IMR-90 (cell line): ENCODE data around the gene ONECUT2. TPM values are rescaled to one million over a fixed set of nuclear protein-coding genes. Genes with fewer than 3 reads are reported as not detected.

Source experiments
- ATAC-seq: fragments of 200-7000 bp; cut with Tn5 transposase; 2 replicates; pipeline ENCODE4 v1.9.1; 2020; ENCODE audit warnings: low read depth, mild to moderate bottlenecking, moderate library complexity
- BruUV-seq: library from RNA; stranded (reverse); fragments of 400-500 nt; replicated peaks from 2 replicates; lab custom pipeline; 2021; lab: Mats Ljungman, UMichigan
- CTCF ChIA-PET: fragments of 300-600 bp; formaldehyde crosslinking; extraction: SDS; loops from one replicate; lab custom pipeline; 2021; ENCODE audit warnings: antibody characterized with exemption; lab: Yijun Ruan, JAX
- POLR2A ChIA-PET: fragments of 300-600 bp; sonication (Branson Sonifier 250); formaldehyde crosslinking; loops from one replicate; lab custom pipeline; 2022; ENCODE audit warnings: antibody characterized with exemption; ENCODE audit not compliant: unreplicated experiment; lab: Charles Lee
- DNase-seq: peaks from one replicate; pipeline ENCODE4 v3.0.0; 2013
- H2AFZ ChIP-seq: replicated peaks from 2 replicates; pipeline ENCODE3; 2013; ENCODE audit warnings: low read length, mild to moderate bottlenecking; ENCODE audit not compliant: poor library complexity
- H2AK5ac ChIP-seq: 2 replicates; pipeline ENCODE4 v1.6.1; 2013; ENCODE audit warnings: low read depth, low read length, inconsistent platforms
- H2AK9ac ChIP-seq: replicated peaks from 2 replicates; pipeline ENCODE3; 2013; ENCODE audit warnings: mild to moderate bottlenecking, low read depth, low read length, moderate library complexity; ENCODE audit not compliant: poor library complexity
- H2BK120ac ChIP-seq: 2 replicates; pipeline ENCODE4 v1.6.1; 2013; ENCODE audit warnings: low read depth, low read length, inconsistent platforms
- H2BK15ac ChIP-seq: 3 replicates; pipeline ENCODE4 v1.6.1; 2013; ENCODE audit warnings: low read depth, low read length, inconsistent platforms
- H2BK20ac ChIP-seq: 2 replicates; pipeline ENCODE4 v1.6.1; 2013; ENCODE audit warnings: low read depth, mild to moderate bottlenecking, inconsistent platforms, low read length, moderate library complexity
- H2BK5ac ChIP-seq: 2 replicates; pipeline ENCODE4 v1.6.1; 2013; ENCODE audit warnings: mild to moderate bottlenecking, low read depth, low read length, inconsistent platforms; ENCODE audit not compliant: poor library complexity, severe bottlenecking
- H3K14ac ChIP-seq: replicated peaks from 2 replicates; pipeline ENCODE4 v1.6.1; 2013; ENCODE audit warnings: low read depth, low read length, inconsistent platforms
- H3K18ac ChIP-seq: 2 replicates; pipeline ENCODE4 v1.6.1; 2013; ENCODE audit warnings: low read depth, low read length, control low read depth
- H3K23ac ChIP-seq: 2 replicates; pipeline ENCODE4 v1.6.1; 2013; ENCODE audit warnings: low read depth, low read length, inconsistent platforms
- H3K27ac ChIP-seq: 2 replicates; pipeline ENCODE4 v1.5.1; 2013; ENCODE audit warnings: mild to moderate bottlenecking, control low read depth, low read length; ENCODE audit not compliant: insufficient read depth
- H3K27me3 ChIP-seq: 2 replicates; pipeline ENCODE4 v1.6.1; 2013; ENCODE audit warnings: low read length; ENCODE audit not compliant: control insufficient read depth, insufficient read depth
- H3K36me3 ChIP-seq: 2 replicates; pipeline ENCODE4 v1.6.1; 2013; ENCODE audit warnings: low read length, mixed read lengths; ENCODE audit not compliant: control insufficient read depth, insufficient read depth
- H3K4ac ChIP-seq: 2 replicates; pipeline ENCODE4 v1.6.1; 2013; ENCODE audit warnings: low read depth, low read length, inconsistent platforms
- H3K4me1 ChIP-seq: 2 replicates; pipeline ENCODE4 v1.6.1; 2013; ENCODE audit warnings: low read length, mixed read lengths; ENCODE audit not compliant: control insufficient read depth, insufficient read depth
- H3K4me2 ChIP-seq: 2 replicates; pipeline ENCODE4 v1.6.1; 2013; ENCODE audit warnings: low read depth, mild to moderate bottlenecking, control low read depth, low read length, moderate library complexity
- H3K4me3 ChIP-seq: 2 replicates; pipeline ENCODE4 v1.5.1; 2013; ENCODE audit warnings: low read depth, mild to moderate bottlenecking, control low read depth, low read length, moderate library complexity; ENCODE audit not compliant: insufficient read depth
- H3K56ac ChIP-seq: 2 replicates; pipeline ENCODE4 v1.6.1; 2013; ENCODE audit warnings: low read length, inconsistent platforms; ENCODE audit not compliant: insufficient read depth; ENCODE audit errors: extremely low read depth
- H3K79me1 ChIP-seq, 2 experiments: 2 replicates each; pipeline ENCODE4 v1.6.1; 2013; ENCODE audit warnings: low read length in 2 of 2, inconsistent platforms in 1 of 2, low read depth in 1 of 2
- H3K9ac ChIP-seq: 2 replicates; pipeline ENCODE4 v1.6.1; 2013; ENCODE audit warnings: low read depth, low read length, control low read depth
- H3K9me1 ChIP-seq: 2 replicates; pipeline ENCODE4 v1.6.1; 2013; ENCODE audit warnings: low read length, inconsistent platforms; ENCODE audit not compliant: insufficient read depth
- H3K9me3 ChIP-seq: 2 replicates; pipeline ENCODE4 v1.6.1; 2013; ENCODE audit warnings: low read length; ENCODE audit not compliant: control insufficient read depth, insufficient read depth
- H4K20me1 ChIP-seq: 2 replicates; pipeline ENCODE4 v1.6.1; 2013; ENCODE audit warnings: low read length, inconsistent platforms; ENCODE audit not compliant: insufficient read depth
- H4K5ac ChIP-seq: 2 replicates; pipeline ENCODE4 v1.6.1; 2013; ENCODE audit warnings: mild to moderate bottlenecking, low read depth, low read length, control low read depth
- H4K8ac ChIP-seq, 2 experiments: 2 replicates each; pipeline ENCODE4 v1.6.1; 2013; ENCODE audit warnings: low read depth in 2 of 2, low read length in 2 of 2, control low read depth in 1 of 2, inconsistent platforms in 1 of 2
- H4K91ac ChIP-seq: 2 replicates; pipeline ENCODE4 v1.6.1; 2013; ENCODE audit warnings: low read depth, low read length, inconsistent platforms; ENCODE audit not compliant: insufficient read depth
- CHD1 ChIP-seq: IDR thresholded peaks from 2 replicates; pipeline ENCODE4 v1.6.1; 2012; ENCODE audit warnings: low read depth, low read length, improper control_type of control experiment
- WGBS, 2 experiments: methylation state at CpG; one replicate each; pipeline versions ENCODE4 v1.1.5 to v1.1.7; 2013; ENCODE audit warnings: missing lambda C conversion rate in 2 of 2; ENCODE audit not compliant: insufficient read length in 1 of 2; ENCODE audit errors: extremely low coverage in 2 of 2; 5-methylcytosine and 5-hydroxymethylcytosine counted together
- dilution Hi-C: fragments of 300-500 bp; cut with HindIII; formaldehyde crosslinking; loops from one replicate; pipeline ENCODE4 v1.14.3; 2018; ENCODE audit warnings: low sequenced_read_pairs; ENCODE audit not compliant: unreplicated experiment
- in situ Hi-C: fragments of 300-500 bp; cut with MboI; formaldehyde crosslinking; loops from 3 replicates; pipeline ENCODE4 v1.14.3; 2019; ENCODE audit warnings: low sequenced_read_pairs, inconsistent platforms, mixed read lengths
- intact Hi-C: fragments of 100-400 bp; cut with micrococcal nuclease; formaldehyde crosslinking; loops from 2 replicates; pipeline ENCODE4 v1.10.0; 2022
- polyA plus RNA-seq, 3 experiments: library from polyadenylated mRNA; depleted of rRNA; stranded (reverse); fragments of >200 nt; gene quantifications; 2 replicates each; pipeline ENCODE4 v1.2.3, GENCODE V29; 2012; ENCODE audit warnings: low replicate concordance in 1 of 3
- total RNA-seq: library from RNA; depleted of rRNA; stranded (reverse); fragments of >200 nt; gene quantifications from 2 replicates; pipeline ENCODE4 v1.2.3, GENCODE V29; 2012

The ONECUT2 gene
- total and polyA plus RNA-seq, 2 of the 4 experiments (the other 2 are of a cell fraction) = under 0.01 to 0.02 TPM

GRCh38 chr18:57444301-57444759 is 9.2 kb downstream of the ONECUT2 start:
- Histone ChIP-seq H2BK120ac (no peak overlapping the region), H3K56ac (no peak overlapping the region), H3K9me1 (no peaks in the 10 kb centered on the region), H3K18ac (no peak overlapping the region), H2BK15ac (no peak overlapping the region), H3K36me3 (no peaks in the 10 kb centered on the region), H3K9me3 (no peaks in the 10 kb centered on the region; the same call in 1 of the 2 replicates), H3K4me3 (no peak overlapping the region), H3K23ac (no peak overlapping the region), H3K14ac (no peak overlapping the region), H3K9ac (no peak overlapping the region), H3K4me2 (no peak overlapping the region), H2BK5ac (no peak overlapping the region), H3K27ac (no peak overlapping the region), H3K4me1 (no peaks in the 10 kb centered on the region), H3K4ac (no peak overlapping the region), H2AK5ac (no peak overlapping the region), H2AFZ (no peak overlapping the region), H3K79me1 (no peaks in the 10 kb centered on the region), H2AK9ac (no peak overlapping the region), H3K27me3 (peaks cover 45% of the 10 kb centered on the region), H4K8ac (no peak overlapping the region), H2BK20ac (no peak overlapping the region), H4K91ac (no peak overlapping the region), H4K5ac (no peak overlapping the region), H4K20me1 (no peaks in the 10 kb centered on the region)
- WGBS, 2 experiments = 61% methylated on average over 2 of the region's 3 CpGs; no CpG with 5 or more reads in 1 of the 2 experiments
- ChIA-PET CTCF (no interaction called here), POLR2A (interaction anchor here (0.6 kb wide), 1 partner anchor 690 kb away, joined by 3 read pairs; no protein-coding TSS in a partner anchor)
- dilution Hi-C loops = no loop called here
- in situ Hi-C loops = loop anchor here (10.0 kb wide), 1 partner anchor 700 kb away; no protein-coding TSS in a partner anchor
- ATAC-seq = no peak
- no TSS peak for BruUV-seq
- no peak for TF ChIP-seq CHD1
- no peak for DNase-seq
- intact Hi-C loops = no loop called here
